GM13976 (cell line): ENCODE measurements around the gene DUSP2.

ENCODE experiments used
- DNase-seq: peaks from one replicate; pipeline ENCODE4 v3.0.0; 2012; ENCODE audit warnings: low spot score
- in situ Hi-C: fragments of 300-500 bp; cut with MboI; formaldehyde crosslinking; loops from one replicate; pipeline ENCODE4 v1.12.0; 2022; ENCODE audit warnings: low sequenced_read_pairs, mixed read lengths, inconsistent platforms; ENCODE audit not compliant: unreplicated experiment
- TF ChIP-seq, protein P1 (sequence below): IDR thresholded peaks from 2 replicates; pipeline ENCODE4 v1.5.1; 2012; ENCODE audit warnings: borderline replicate concordance, mild to moderate bottlenecking; ENCODE audit not compliant: insufficient read depth; ENCODE audit errors: extremely low read depth, missing control alignments, control extremely low read depth

Gene DUSP2

DNA sequence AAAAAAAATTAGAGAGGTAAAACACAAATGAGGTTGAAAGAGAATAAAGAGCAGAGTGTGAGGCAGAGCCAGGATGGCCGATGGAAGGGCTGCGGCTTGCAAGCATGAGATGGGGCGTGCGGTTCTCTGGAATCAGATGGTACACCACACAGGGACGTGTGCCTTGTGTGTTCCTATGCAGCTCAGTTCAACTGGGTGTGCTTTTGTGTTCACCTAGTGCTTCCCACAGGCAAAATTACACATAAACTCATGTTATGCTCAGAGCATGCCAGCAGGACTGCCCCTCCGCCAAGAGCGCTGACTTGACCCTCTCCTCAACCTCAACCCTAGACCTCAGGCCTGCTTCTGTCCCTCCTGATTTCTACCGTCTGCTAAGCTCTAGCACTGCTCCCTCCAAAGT is 38.9 kb upstream of the DUSP2 start:
- TF ChIP-seq, protein P1, sequence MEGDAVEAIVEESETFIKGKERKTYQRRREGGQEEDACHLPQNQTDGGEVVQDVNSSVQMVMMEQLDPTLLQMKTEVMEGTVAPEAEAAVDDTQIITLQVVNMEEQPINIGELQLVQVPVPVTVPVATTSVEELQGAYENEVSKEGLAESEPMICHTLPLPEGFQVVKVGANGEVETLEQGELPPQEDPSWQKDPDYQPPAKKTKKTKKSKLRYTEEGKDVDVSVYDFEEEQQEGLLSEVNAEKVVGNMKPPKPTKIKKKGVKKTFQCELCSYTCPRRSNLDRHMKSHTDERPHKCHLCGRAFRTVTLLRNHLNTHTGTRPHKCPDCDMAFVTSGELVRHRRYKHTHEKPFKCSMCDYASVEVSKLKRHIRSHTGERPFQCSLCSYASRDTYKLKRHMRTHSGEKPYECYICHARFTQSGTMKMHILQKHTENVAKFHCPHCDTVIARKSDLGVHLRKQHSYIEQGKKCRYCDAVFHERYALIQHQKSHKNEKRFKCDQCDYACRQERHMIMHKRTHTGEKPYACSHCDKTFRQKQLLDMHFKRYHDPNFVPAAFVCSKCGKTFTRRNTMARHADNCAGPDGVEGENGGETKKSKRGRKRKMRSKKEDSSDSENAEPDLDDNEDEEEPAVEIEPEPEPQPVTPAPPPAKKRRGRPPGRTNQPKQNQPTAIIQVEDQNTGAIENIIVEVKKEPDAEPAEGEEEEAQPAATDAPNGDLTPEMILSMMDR: no peak
- in situ Hi-C loops: no loop called here
- DNase-seq: no peak

GRCh38 chr2:96181529-96181928 is 36.3 kb upstream of the DUSP2 start:
- DNase-seq: no peak
- in situ Hi-C loops: no loop called here
- TF ChIP-seq, protein P1: no peak

- TF ChIP-seq, protein P1: no peak
- DNase-seq: no peak
- in situ Hi-C loops: no loop called here
Observed at GRCh38 chr2:96180521-96180920, 35.3 kb upstream of the DUSP2 start.

- no peak for DNase-seq
- in situ Hi-C loops: no loop called here
- TF ChIP-seq, protein P1: no peak
Observed at GRCh38 chr2:96180002-96180401, 34.8 kb upstream of the DUSP2 start.

- in situ Hi-C loops: no loop called here
- TF ChIP-seq, protein P1: no peak
- DNase-seq: no peak
Observed at GRCh38 chr2:96176661-96177060, 31.4 kb upstream of the DUSP2 start.

DNA sequence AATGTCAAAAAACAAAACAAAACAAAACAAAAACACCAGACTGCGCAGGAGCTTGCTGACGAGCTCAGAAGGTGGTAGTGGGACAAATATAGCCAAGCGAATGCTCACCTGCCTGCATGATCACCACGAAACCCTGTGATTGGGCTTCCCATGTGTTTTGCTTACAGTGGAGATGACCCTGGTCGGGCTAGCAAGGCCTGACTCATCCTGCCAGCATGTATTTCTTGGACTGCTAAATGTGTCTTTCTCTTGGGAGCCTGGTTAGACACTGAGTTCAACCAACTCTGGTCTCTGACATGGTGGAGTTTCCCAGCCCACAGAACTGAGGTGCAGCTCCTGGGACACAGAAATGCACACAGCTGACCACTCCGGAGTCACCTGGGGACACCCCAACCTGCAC is 30.7 kb upstream of the DUSP2 start:
- in situ Hi-C loops: no loop called here
- peak; percentile 23 for DNase-seq
- TF ChIP-seq, protein P1: no peak
